ENCODE results near the gene EXOSC9.

DNA sequence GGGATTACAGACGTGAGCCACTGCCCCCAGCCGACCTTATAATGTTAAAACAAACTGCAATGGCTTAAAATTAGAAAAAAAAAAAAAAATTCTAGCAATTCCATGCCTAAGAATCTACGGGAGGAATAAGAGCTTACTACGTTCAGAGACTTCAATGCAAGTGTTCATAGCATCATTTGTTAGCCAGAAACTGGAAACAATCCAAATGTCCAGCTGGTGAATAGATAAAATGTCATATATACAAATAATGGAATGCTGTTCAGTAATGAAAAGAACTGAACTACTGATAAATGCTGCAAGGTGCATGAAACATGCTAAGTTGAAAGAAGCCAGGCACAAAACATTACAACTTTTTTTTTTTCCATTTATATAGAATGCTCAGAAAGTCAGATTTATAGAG is 5.3 kb downstream of the EXOSC9 start:
- TF ChIP-seq POLR2AphosphoS5 (IDR thresholded peaks at IDR 0.05) (no peak), POLR2A (IDR thresholded peaks at IDR 0.05) (no peak), EP300 (IDR thresholded peaks at IDR 0.05) (no peak)
- TF ChIP-seq, protein P1, sequence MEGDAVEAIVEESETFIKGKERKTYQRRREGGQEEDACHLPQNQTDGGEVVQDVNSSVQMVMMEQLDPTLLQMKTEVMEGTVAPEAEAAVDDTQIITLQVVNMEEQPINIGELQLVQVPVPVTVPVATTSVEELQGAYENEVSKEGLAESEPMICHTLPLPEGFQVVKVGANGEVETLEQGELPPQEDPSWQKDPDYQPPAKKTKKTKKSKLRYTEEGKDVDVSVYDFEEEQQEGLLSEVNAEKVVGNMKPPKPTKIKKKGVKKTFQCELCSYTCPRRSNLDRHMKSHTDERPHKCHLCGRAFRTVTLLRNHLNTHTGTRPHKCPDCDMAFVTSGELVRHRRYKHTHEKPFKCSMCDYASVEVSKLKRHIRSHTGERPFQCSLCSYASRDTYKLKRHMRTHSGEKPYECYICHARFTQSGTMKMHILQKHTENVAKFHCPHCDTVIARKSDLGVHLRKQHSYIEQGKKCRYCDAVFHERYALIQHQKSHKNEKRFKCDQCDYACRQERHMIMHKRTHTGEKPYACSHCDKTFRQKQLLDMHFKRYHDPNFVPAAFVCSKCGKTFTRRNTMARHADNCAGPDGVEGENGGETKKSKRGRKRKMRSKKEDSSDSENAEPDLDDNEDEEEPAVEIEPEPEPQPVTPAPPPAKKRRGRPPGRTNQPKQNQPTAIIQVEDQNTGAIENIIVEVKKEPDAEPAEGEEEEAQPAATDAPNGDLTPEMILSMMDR (IDR thresholded peaks at IDR 0.05), result no peak

Data from stomach (tissue), 4 donors.